NCI-H748 (cell line): ENCODE measurements around the gene GRM5.
A peak's percentile ranks its signal among the peaks of the same experiment; 100 is the strongest.
"Not testable (repeated sequence)": the region's sequence is repeated elsewhere in the genome, so short reads cannot be mapped to it uniquely, and the experiment has no call there.

Experiments used
- DNase-seq: peaks from one replicate; lab custom pipeline; 2025; ENCODE audit not compliant: unreplicated experiment; lab: John Stamatoyannopoulos, UW

The GRM5 gene

GRCh38 chr11:89065651-89066201 lies at the start of gene GRM5:
Gene GRM5, minus strand, starts transcription at chr11:89065982. Its CDS starts 18,110 bp downstream, at chr11:89047872.
- peak; percentile 14 for DNase-seq

- peak; percentile 2 for DNase-seq
These were observed 32.2 kb upstream of the GRM5 start for GRCh38 chr11:89097956-89098355.

- DNase-seq = not testable (repeated sequence)
These were observed 28.0 kb upstream of the GRM5 start for GRCh38 chr11:89093806-89094205.

GRCh38 chr11:89084951-89085350 lies 19.2 kb upstream of the GRM5 start:
- DNase-seq = not testable (repeated sequence)

GRCh38 chr11:89070911-89071310 lies 5.1 kb upstream of the GRM5 start:
- DNase-seq = not testable (repeated sequence)

GRCh38 chr11:89067264-89067663 lies 1.5 kb upstream of the GRM5 start:
- DNase-seq = no peak

GRCh38 chr11:89065066-89065465 lies 716 bp downstream of the GRM5 start:
- no peak for DNase-seq

GRCh38 chr11:89063481-89063951 lies 2.3 kb downstream of the GRM5 start:
- DNase-seq = not testable (repeated sequence)

- not testable (repeated sequence) for DNase-seq
These were observed 2.9 kb downstream of the GRM5 start for GRCh38 chr11:89062771-89063298.

- DNase-seq = not testable (repeated sequence)
These were observed 3.9 kb downstream of the GRM5 start for GRCh38 chr11:89061839-89062238.

GRCh38 chr11:89057406-89057805 lies 8.4 kb downstream of the GRM5 start:
- not testable (repeated sequence) for DNase-seq

- no peak for DNase-seq
These were observed 13.6 kb downstream of the GRM5 start for GRCh38 chr11:89052220-89052619.

- not testable (repeated sequence) for DNase-seq
These were observed 18.6 kb downstream of the GRM5 start for GRCh38 chr11:89047159-89047558.

- DNase-seq = not testable (repeated sequence)
These were observed 21.8 kb downstream of the GRM5 start for GRCh38 chr11:89043861-89044588.

GRCh38 chr11:89029671-89030070 lies 36.1 kb downstream of the GRM5 start:
- not testable (repeated sequence) for DNase-seq

GRCh38 chr11:89021339-89021738 lies 44.4 kb downstream of the GRM5 start:
- no peak for DNase-seq

- not testable (repeated sequence) for DNase-seq
These were observed 45.8 kb downstream of the GRM5 start for GRCh38 chr11:89019827-89020547.

GRCh38 chr11:89016214-89016613 lies 49.6 kb downstream of the GRM5 start:
- DNase-seq = no peak

- no peak for DNase-seq
These were observed 50.2 kb downstream of the GRM5 start for GRCh38 chr11:89015614-89016013.

- not testable (repeated sequence) for DNase-seq
These were observed 64.9 kb downstream of the GRM5 start for GRCh38 chr11:89000852-89001251.

GRCh38 chr11:88979641-88980040 lies 86.1 kb downstream of the GRM5 start:
- no peak for DNase-seq
